Right atrium auricular region (tissue), 2 donors: ENCODE measurements around the gene KDM8. TPM values are rescaled to one million over a fixed set of nuclear protein-coding genes. Genes with fewer than 3 reads are reported as not detected.

Experiments
- DNase-seq: peaks from one replicate; pipeline ENCODE4 v3.0.0-alpha.2; 2019; ENCODE audit warnings: low spot score
- H3K27ac ChIP-seq, 2 donors: fragments of 200-600 bp; sonication (generic); 1 replicate in 1 of 2; 2 replicates in 1 of 2; pipeline ENCODE4 v1.5.1; 2016 to 2019
- H3K27me3 ChIP-seq, 2 donors: fragments of 200-600 bp; sonication (generic); one replicate each; pipeline versions ENCODE4 v1.5.1 to v1.6.0; 2017 to 2019
- H3K36me3 ChIP-seq: fragments of 200-600 bp; sonication (generic); one replicate; pipeline ENCODE4 v1.5.1; 2016
- H3K4me1 ChIP-seq, 2 donors: fragments of 200-600 bp; sonication (generic); one replicate each; pipeline versions ENCODE4 v1.5.1 to v1.6.0; 2017 to 2019
- H3K4me3 ChIP-seq, 2 donors: fragments of 200-600 bp; sonication (generic); 1 replicate in 1 of 2; 2 replicates in 1 of 2; pipeline ENCODE4 v1.5.1; 2017 to 2019; ENCODE audit warnings: mild to moderate bottlenecking in 1 of 2, moderate library complexity in 1 of 2
- H3K9me3 ChIP-seq, 2 donors: fragments of 200-600 bp; sonication (generic); one replicate each; pipeline ENCODE4 v1.5.1; 2019
- total RNA-seq, 2 donors: library from RNA; depleted of rRNA; stranded (reverse); fragments of >200 nt; gene quantifications; one replicate each; pipeline ENCODE4 v1.1.0, GENCODE V29; 2016
- TF ChIP-seq, protein P1 (sequence below), 2 donors: fragments of 200-600 bp; sonication (generic); IDR thresholded peaks; one replicate each; pipeline ENCODE4 v1.5.1; 2019; ENCODE audit warnings: antibody characterized with exemption in 2 of 2

KDM8 gene
- total RNA-seq, 2 donors from 2014 or later = 2.9 to 3.8 TPM

GRCh38 chr16:27165576-27165975 lies 37.8 kb upstream of the KDM8 start:
- no peak overlapping the region for H3K27ac ChIP-seq
- DNase-seq = no peak
- peaks cover 0 to 24% of the 10 kb centered on the region in 2 donors for H3K9me3 ChIP-seq
- H3K4me3 ChIP-seq = no peak overlapping the region
- H3K27me3 ChIP-seq = no peaks in the 10 kb centered on the region
- TF ChIP-seq, protein P1, sequence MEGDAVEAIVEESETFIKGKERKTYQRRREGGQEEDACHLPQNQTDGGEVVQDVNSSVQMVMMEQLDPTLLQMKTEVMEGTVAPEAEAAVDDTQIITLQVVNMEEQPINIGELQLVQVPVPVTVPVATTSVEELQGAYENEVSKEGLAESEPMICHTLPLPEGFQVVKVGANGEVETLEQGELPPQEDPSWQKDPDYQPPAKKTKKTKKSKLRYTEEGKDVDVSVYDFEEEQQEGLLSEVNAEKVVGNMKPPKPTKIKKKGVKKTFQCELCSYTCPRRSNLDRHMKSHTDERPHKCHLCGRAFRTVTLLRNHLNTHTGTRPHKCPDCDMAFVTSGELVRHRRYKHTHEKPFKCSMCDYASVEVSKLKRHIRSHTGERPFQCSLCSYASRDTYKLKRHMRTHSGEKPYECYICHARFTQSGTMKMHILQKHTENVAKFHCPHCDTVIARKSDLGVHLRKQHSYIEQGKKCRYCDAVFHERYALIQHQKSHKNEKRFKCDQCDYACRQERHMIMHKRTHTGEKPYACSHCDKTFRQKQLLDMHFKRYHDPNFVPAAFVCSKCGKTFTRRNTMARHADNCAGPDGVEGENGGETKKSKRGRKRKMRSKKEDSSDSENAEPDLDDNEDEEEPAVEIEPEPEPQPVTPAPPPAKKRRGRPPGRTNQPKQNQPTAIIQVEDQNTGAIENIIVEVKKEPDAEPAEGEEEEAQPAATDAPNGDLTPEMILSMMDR (IDR thresholded peaks at IDR 0.05) = no peak
- H3K4me1 ChIP-seq = no peaks in the 10 kb centered on the region
- H3K36me3 ChIP-seq = no peaks in the 10 kb centered on the region

GRCh38 chr16:27168790-27169189 lies 34.5 kb upstream of the KDM8 start:
- Histone ChIP-seq H3K4me1 (no peaks in the 10 kb centered on the region), H3K9me3 (peaks cover 0 to 8% of the 10 kb centered on the region in 2 donors), H3K4me3 (no peak overlapping the region), H3K27ac (no peak overlapping the region), H3K27me3 (no peaks in the 10 kb centered on the region), H3K36me3 (no peaks in the 10 kb centered on the region)
- DNase-seq = no peak
- TF ChIP-seq, protein P1 (IDR thresholded peaks at IDR 0.05) = no peak

GRCh38 chr16:27169511-27170071 lies 33.7 kb upstream of the KDM8 start:
- no peak overlapping the region for H3K4me3 ChIP-seq
- peaks cover 0 to 4% of the 10 kb centered on the region in 2 donors for H3K9me3 ChIP-seq
- TF ChIP-seq, protein P1 (IDR thresholded peaks at IDR 0.05) = no peak
- no peak overlapping the region for H3K27ac ChIP-seq
- H3K4me1 ChIP-seq = no peaks in the 10 kb centered on the region
- DNase-seq = no peak
- no peaks in the 10 kb centered on the region for H3K36me3 ChIP-seq
- H3K27me3 ChIP-seq = no peaks in the 10 kb centered on the region

- H3K36me3 ChIP-seq = no peaks in the 10 kb centered on the region
- H3K9me3 ChIP-seq = peaks cover 0 to 4% of the 10 kb centered on the region in 2 donors
- H3K4me3 ChIP-seq = no peak overlapping the region
- no peaks in the 10 kb centered on the region for H3K4me1 ChIP-seq
- TF ChIP-seq, protein P1 (IDR thresholded peaks at IDR 0.05) = no peak
- H3K27ac ChIP-seq = no peak overlapping the region
- H3K27me3 ChIP-seq = no peaks in the 10 kb centered on the region
- DNase-seq = no peak
These were observed 31.7 kb upstream of the KDM8 start for GRCh38 chr16:27171584-27171983.

- no peak for DNase-seq
- Histone ChIP-seq H3K27ac (no peak overlapping the region), H3K9me3 (peaks cover 0 to 4% of the 10 kb centered on the region in 2 donors), H3K27me3 (no peaks in the 10 kb centered on the region), H3K4me3 (no peak overlapping the region), H3K4me1 (no peaks in the 10 kb centered on the region), H3K36me3 (no peaks in the 10 kb centered on the region)
- TF ChIP-seq, protein P1 (IDR thresholded peaks at IDR 0.05) = no peak
These were observed 29.3 kb upstream of the KDM8 start for GRCh38 chr16:27174007-27174406.

- H3K27ac ChIP-seq = no peak overlapping the region
- peaks cover 0 to 7% of the 10 kb centered on the region in 2 donors for H3K4me1 ChIP-seq
- H3K4me3 ChIP-seq = no peak overlapping the region
- H3K36me3 ChIP-seq = no peaks in the 10 kb centered on the region
- peaks cover 0 to 4% of the 10 kb centered on the region in 2 donors for H3K9me3 ChIP-seq
- TF ChIP-seq, protein P1 (IDR thresholded peaks at IDR 0.05) = no peak
- no peak for DNase-seq
- H3K27me3 ChIP-seq = no peaks in the 10 kb centered on the region
These were observed 28.5 kb upstream of the KDM8 start for GRCh38 chr16:27174798-27175197.
